HEK293 (cell line): ENCODE data around the gene DNAJC27.
A peak's percentile ranks its signal among the peaks of the same experiment; 100 is the strongest.

ENCODE experiments used
- CTCF ChIA-PET: fragments of 350-600 bp; formaldehyde crosslinking; extraction: SDS; loops from one replicate; lab custom pipeline; 2021; ENCODE audit warnings: antibody characterized with exemption; lab: Yijun Ruan, JAX
- POLR2A ChIA-PET: fragments of 300-600 bp; formaldehyde crosslinking; extraction: SDS; loops from one replicate; lab custom pipeline; 2020; ENCODE audit warnings: antibody characterized with exemption, inconsistent platforms; lab: Yijun Ruan, JAX
- H3K27ac ChIP-seq: fragments of 200-500 bp; sonication (Bioruptor generic); 2 replicates; pipeline ENCODE4 v1.5.1; 2014; ENCODE audit warnings: low read depth, low read length, control low read depth, inconsistent platforms; ENCODE audit errors: extremely low read depth
- H3K36me3 ChIP-seq, 2 experiments: fragments of 200-500 bp in 1 of 2; sonication (Bioruptor generic) in 1 of 2; 1 replicate in 1 of 2; 2 replicates in 1 of 2; pipeline ENCODE4 v1.5.1; 2014 to 2017; ENCODE audit warnings: inconsistent platforms in 2 of 2, low read length in 2 of 2; ENCODE audit not compliant: control insufficient read depth in 2 of 2, insufficient read depth in 1 of 2
- H3K4me1 ChIP-seq: fragments of 200-500 bp; sonication (Bioruptor generic); 2 replicates; pipeline ENCODE4 v1.5.1; 2014; ENCODE audit warnings: mild to moderate bottlenecking, low read length, inconsistent platforms; ENCODE audit not compliant: control insufficient read depth, insufficient read depth
- H3K4me3 ChIP-seq: 2 replicates; pipeline ENCODE4 v1.5.1; 2011; ENCODE audit warnings: low read depth, mild to moderate bottlenecking, control low read depth, low read length, moderate library complexity
- H3K9me3 ChIP-seq: fragments of 200-500 bp; sonication (Bioruptor generic); 2 replicates; pipeline ENCODE4 v1.5.1; 2014; ENCODE audit warnings: low read depth, low read length, inconsistent platforms; ENCODE audit not compliant: control insufficient read depth, insufficient read depth
- EGR2 ChIP-seq: fragments of 450-650 bp; formaldehyde crosslinking; IDR thresholded peaks from 2 replicates; pipeline ENCODE4 v1.5.1; 2016; ENCODE audit warnings: low read depth, missing biosample characterization, missing genetic modification characterization
- GLI2 ChIP-seq: fragments of 450-650 bp; formaldehyde crosslinking; IDR thresholded peaks from 2 replicates; pipeline ENCODE4; 2017; ENCODE audit warnings: missing biosample characterization, missing genetic modification characterization, low read depth, borderline replicate concordance
- GLIS1 ChIP-seq: fragments of 450-650 bp; formaldehyde crosslinking; IDR thresholded peaks from 2 replicates; pipeline ENCODE4 v1.5.1; 2016; ENCODE audit warnings: missing biosample characterization, missing genetic modification characterization
- GLIS2 ChIP-seq: fragments of 450-650 bp; formaldehyde crosslinking; IDR thresholded peaks from 2 replicates; pipeline ENCODE4 v1.5.1; 2016; ENCODE audit warnings: missing biosample characterization, missing genetic modification characterization
- HOXD13 ChIP-seq: sonication (generic); formaldehyde crosslinking; IDR thresholded peaks from 2 replicates; pipeline ENCODE4 v1.8.0; 2022; ENCODE audit warnings: missing genetic modification reagents, borderline replicate concordance
- KLF17 ChIP-seq: fragments of 450-650 bp; formaldehyde crosslinking; IDR thresholded peaks from 2 replicates; pipeline ENCODE4 v1.5.1; 2016; ENCODE audit warnings: missing biosample characterization, missing genetic modification characterization
- KLF8 ChIP-seq: fragments of 450-650 bp; formaldehyde crosslinking; IDR thresholded peaks from 2 replicates; pipeline ENCODE4 v1.5.1; 2016; ENCODE audit warnings: missing biosample characterization, missing genetic modification characterization
- KLF9 ChIP-seq: fragments of 450-650 bp; formaldehyde crosslinking; IDR thresholded peaks from 2 replicates; pipeline ENCODE4 v1.5.1; 2016; ENCODE audit warnings: missing biosample characterization, missing genetic modification characterization, low read depth
- OSR2 ChIP-seq: fragments of 450-650 bp; formaldehyde crosslinking; IDR thresholded peaks from 2 replicates; pipeline ENCODE4 v1.5.1; 2016; ENCODE audit warnings: missing biosample characterization, missing genetic modification characterization
- SP2 ChIP-seq: fragments of 450-650 bp; formaldehyde crosslinking; IDR thresholded peaks from 2 replicates; pipeline ENCODE4 v1.5.1; 2016; ENCODE audit warnings: missing biosample characterization, missing genetic modification characterization
- SP7 ChIP-seq: fragments of 450-650 bp; formaldehyde crosslinking; IDR thresholded peaks from 2 replicates; pipeline ENCODE4 v1.5.1; 2016; ENCODE audit warnings: missing biosample characterization, missing genetic modification characterization
- ZBTB17 ChIP-seq: fragments of 450-650 bp; formaldehyde crosslinking; IDR thresholded peaks from 2 replicates; pipeline ENCODE4 v1.5.1; 2016; ENCODE audit warnings: missing biosample characterization, missing genetic modification characterization
- ZFHX2 ChIP-seq: fragments of 450-650 bp; formaldehyde crosslinking; conservative IDR thresholded peaks from 2 replicates; pipeline ENCODE4 v1.5.1; 2016; ENCODE audit warnings: missing biosample characterization, missing genetic modification characterization
- ZNF18 ChIP-seq: fragments of 450-650 bp; formaldehyde crosslinking; IDR thresholded peaks from 2 replicates; pipeline ENCODE4 v1.5.1; 2016; ENCODE audit warnings: missing biosample characterization, missing genetic modification characterization
- ZNF266 ChIP-seq: fragments of 450-650 bp; formaldehyde crosslinking; IDR thresholded peaks from 2 replicates; pipeline ENCODE4 v1.5.1; 2016; ENCODE audit warnings: missing biosample characterization, missing genetic modification characterization, low read depth
- ZNF341 ChIP-seq: fragments of 450-650 bp; formaldehyde crosslinking; IDR thresholded peaks from 2 replicates; pipeline ENCODE4; 2016; ENCODE audit warnings: low read depth, missing biosample characterization, missing genetic modification characterization
- ZNF433 ChIP-seq: fragments of 450-650 bp; formaldehyde crosslinking; IDR thresholded peaks from 2 replicates; pipeline ENCODE4 v1.5.1; 2016; ENCODE audit warnings: missing biosample characterization, missing genetic modification characterization, low read depth
- ZNF600 ChIP-seq: fragments of 450-650 bp; formaldehyde crosslinking; IDR thresholded peaks from 2 replicates; pipeline ENCODE4 v1.5.1; 2016; ENCODE audit warnings: missing biosample characterization, missing genetic modification characterization
- ZNF623 ChIP-seq: fragments of 450-650 bp; formaldehyde crosslinking; IDR thresholded peaks from 2 replicates; pipeline ENCODE4 v1.5.1; 2016; ENCODE audit warnings: missing biosample characterization, missing genetic modification characterization
- ZNF76 ChIP-seq: fragments of 450-650 bp; formaldehyde crosslinking; IDR thresholded peaks from 2 replicates; pipeline ENCODE4; 2016; ENCODE audit warnings: low read depth, missing biosample characterization, missing genetic modification characterization, borderline replicate concordance
- ZNF768 ChIP-seq: fragments of 450-650 bp; formaldehyde crosslinking; IDR thresholded peaks from 2 replicates; pipeline ENCODE4 v1.5.1; 2018; ENCODE audit warnings: missing biosample characterization, mild to moderate bottlenecking, missing genetic modification characterization
- TF ChIP-seq, protein P1 (sequence below): fragments of 450-650 bp; formaldehyde crosslinking; IDR thresholded peaks from 2 replicates; pipeline ENCODE4 v1.5.1; 2016; ENCODE audit warnings: missing biosample characterization, missing genetic modification characterization
- TF ChIP-seq, protein P2 (sequence below): fragments of 450-650 bp; formaldehyde crosslinking; IDR thresholded peaks from 2 replicates; pipeline ENCODE4 v1.5.1; 2016; ENCODE audit warnings: missing biosample characterization, missing genetic modification characterization
- TF ChIP-seq, protein P3 (sequence below): fragments of 450-650 bp; formaldehyde crosslinking; IDR thresholded peaks from 2 replicates; pipeline ENCODE4 v1.5.1; 2016; ENCODE audit warnings: missing biosample characterization, missing genetic modification characterization
- TF ChIP-seq, protein P4 (sequence below): fragments of 450-650 bp; formaldehyde crosslinking; IDR thresholded peaks from 2 replicates; pipeline ENCODE4 v1.5.1; 2016; ENCODE audit warnings: missing biosample characterization, missing genetic modification characterization

Gene DNAJC27

DNA sequence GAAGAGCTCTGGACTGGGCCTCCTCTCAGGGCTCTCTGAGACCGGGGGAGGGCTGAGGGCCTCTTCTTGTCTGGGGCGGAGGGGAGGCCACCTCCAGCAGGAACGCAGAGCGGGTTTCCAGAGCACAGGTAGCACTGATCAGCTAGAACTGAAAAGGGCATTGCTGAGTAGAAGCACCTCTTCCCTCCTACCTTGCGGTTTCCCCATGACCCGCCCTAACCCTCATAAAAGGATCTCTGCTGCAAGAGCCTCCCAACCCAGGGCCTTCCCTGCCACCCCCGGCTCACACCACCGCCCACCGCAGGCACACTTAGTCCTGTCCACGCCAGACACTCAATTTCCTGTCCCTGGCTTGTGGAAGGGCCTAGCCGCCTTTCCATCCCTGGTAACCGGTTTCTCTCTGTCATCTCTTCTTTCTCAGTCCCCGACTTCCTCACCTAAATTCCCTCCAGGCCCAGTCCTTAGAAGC, 52.7 kb downstream of the DNAJC27 start:
- Histone ChIP-seq H3K4me1 (no peaks in the 10 kb centered on the region; the same call in 1 of the 2 replicates), H3K27ac (peak overlapping the region; percentile 86; the same call in 1 of the 2 replicates), H3K36me3 (peaks cover 3 to 36% of the 10 kb centered on the region in 2 experiments; a peak in 2 of 3 replicates), H3K4me3 (peak overlapping the region; percentile 61), H3K9me3 (no peaks in the 10 kb centered on the region)
- POLR2A ChIA-PET = interaction anchor here (0.5 to 0.6 kb wide), 2 partner anchors 352 to 1336 kb away, joined by 3 read pairs; no protein-coding TSS in a partner anchor
- CTCF ChIA-PET = interaction anchor here (0.6 to 1.5 kb wide), 2 partner anchors 56 to 266 kb away, joined by 3 to 4 read pairs; no protein-coding TSS in a partner anchor
- no peak for TF ChIP-seq ZNF623 (tag by site-specific recombination)
- TF ChIP-seq, protein P1, sequence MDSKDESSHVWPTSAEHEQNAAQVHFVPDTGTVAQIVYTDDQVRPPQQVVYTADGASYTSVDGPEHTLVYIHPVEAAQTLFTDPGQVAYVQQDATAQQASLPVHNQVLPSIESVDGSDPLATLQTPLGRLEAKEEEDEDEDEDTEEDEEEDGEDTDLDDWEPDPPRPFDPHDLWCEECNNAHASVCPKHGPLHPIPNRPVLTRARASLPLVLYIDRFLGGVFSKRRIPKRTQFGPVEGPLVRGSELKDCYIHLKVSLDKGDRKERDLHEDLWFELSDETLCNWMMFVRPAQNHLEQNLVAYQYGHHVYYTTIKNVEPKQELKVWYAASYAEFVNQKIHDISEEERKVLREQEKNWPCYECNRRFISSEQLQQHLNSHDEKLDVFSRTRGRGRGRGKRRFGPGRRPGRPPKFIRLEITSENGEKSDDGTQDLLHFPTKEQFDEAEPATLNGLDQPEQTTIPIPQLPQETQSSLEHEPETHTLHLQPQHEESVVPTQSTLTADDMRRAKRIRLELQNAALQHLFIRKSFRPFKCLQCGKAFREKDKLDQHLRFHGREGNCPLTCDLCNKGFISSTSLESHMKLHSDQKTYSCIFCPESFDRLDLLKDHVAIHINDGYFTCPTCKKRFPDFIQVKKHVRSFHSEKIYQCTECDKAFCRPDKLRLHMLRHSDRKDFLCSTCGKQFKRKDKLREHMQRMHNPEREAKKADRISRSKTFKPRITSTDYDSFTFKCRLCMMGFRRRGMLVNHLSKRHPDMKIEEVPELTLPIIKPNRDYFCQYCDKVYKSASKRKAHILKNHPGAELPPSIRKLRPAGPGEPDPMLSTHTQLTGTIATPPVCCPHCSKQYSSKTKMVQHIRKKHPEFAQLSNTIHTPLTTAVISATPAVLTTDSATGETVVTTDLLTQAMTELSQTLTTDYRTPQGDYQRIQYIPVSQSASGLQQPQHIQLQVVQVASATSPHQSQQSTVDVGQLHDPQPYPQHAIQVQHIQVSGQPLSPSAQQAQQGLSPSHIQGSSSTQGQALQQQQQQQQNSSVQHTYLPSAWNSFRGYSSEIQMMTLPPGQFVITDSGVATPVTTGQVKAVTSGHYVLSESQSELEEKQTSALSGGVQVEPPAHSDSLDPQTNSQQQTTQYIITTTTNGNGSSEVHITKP (tag by site-specific recombination) = peak; percentile 82
- peak; percentile 44; the same call in 1 of the 2 replicates for TF ChIP-seq GLIS2 (tag by site-specific recombination)
- TF ChIP-seq GLIS1 = peak; percentile 37; the same call in 1 of the 2 replicates
- TF ChIP-seq, protein P2, sequence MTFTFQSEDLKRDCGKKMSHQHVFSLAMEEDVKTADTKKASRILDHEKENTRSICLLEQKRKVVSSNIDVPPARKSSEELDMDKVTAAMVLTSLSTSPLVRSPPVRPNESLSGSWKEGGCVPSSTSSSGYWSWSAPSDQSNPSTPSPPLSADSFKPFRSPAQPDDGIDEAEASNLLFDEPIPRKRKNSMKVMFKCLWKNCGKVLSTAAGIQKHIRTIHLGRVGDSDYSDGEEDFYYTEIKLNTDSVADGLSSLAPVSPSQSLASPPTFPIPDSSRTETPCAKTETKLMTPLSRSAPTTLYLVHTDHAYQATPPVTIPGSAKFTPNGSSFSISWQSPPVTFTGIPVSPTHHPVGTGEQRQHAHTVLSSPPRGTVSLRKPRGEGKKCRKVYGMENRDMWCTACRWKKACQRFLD (tag by site-specific recombination) = no peak
- TF ChIP-seq GLI2 = no peak
- TF ChIP-seq, protein P3, sequence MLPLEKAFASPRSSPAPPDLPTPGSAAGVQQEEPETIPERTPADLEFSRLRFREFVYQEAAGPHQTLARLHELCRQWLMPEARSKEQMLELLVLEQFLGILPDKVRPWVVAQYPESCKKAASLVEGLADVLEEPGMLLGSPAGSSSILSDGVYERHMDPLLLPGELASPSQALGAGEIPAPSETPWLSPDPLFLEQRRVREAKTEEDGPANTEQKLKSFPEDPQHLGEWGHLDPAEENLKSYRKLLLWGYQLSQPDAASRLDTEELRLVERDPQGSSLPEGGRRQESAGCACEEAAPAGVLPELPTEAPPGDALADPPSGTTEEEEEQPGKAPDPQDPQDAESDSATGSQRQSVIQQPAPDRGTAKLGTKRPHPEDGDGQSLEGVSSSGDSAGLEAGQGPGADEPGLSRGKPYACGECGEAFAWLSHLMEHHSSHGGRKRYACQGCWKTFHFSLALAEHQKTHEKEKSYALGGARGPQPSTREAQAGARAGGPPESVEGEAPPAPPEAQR = no peak
- TF ChIP-seq OSR2 = 0 out of 2 replicates have a peak, but pooled peaks have one; percentile 10
- TF ChIP-seq KLF8 (tag by site-specific recombination) = 0 out of 2 replicates have a peak, but pooled peaks have one; percentile 52
- peak; percentile 86 for TF ChIP-seq ZBTB17 (tag by site-specific recombination)
- peak; percentile 81; the same call in 1 of the 2 replicates for TF ChIP-seq HOXD13
- 0 out of 2 replicates have a peak, but pooled peaks have one; percentile 50 for TF ChIP-seq KLF17 (tag by site-specific recombination)
- peak; percentile 74 for TF ChIP-seq SP2 (tag by site-specific recombination)
- TF ChIP-seq ZNF18 (tag by site-specific recombination) = peak; percentile 73
- no peak for TF ChIP-seq ZNF266
- 0 out of 2 replicates have a peak, but pooled peaks have one; percentile 35 for TF ChIP-seq ZNF600
- no peak for TF ChIP-seq ZNF433 (tag by site-specific recombination)
- no peak for TF ChIP-seq ZNF768 (tag by site-specific recombination)
- peak; percentile 42; the same call in 1 of the 2 replicates for TF ChIP-seq ZNF76 (tag by site-specific recombination)
- peak; percentile 61 for TF ChIP-seq SP7 (tag by site-specific recombination)
- peak; percentile 90 for TF ChIP-seq ZFHX2 (tag by site-specific recombination)
- TF ChIP-seq, protein P4, sequence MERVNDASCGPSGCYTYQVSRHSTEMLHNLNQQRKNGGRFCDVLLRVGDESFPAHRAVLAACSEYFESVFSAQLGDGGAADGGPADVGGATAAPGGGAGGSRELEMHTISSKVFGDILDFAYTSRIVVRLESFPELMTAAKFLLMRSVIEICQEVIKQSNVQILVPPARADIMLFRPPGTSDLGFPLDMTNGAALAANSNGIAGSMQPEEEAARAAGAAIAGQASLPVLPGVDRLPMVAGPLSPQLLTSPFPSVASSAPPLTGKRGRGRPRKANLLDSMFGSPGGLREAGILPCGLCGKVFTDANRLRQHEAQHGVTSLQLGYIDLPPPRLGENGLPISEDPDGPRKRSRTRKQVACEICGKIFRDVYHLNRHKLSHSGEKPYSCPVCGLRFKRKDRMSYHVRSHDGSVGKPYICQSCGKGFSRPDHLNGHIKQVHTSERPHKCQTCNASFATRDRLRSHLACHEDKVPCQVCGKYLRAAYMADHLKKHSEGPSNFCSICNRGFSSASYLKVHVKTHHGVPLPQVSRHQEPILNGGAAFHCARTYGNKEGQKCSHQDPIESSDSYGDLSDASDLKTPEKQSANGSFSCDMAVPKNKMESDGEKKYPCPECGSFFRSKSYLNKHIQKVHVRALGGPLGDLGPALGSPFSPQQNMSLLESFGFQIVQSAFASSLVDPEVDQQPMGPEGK (tag by site-specific recombination) = peak; percentile 80
- no peak; the same call in 1 of the 2 replicates for TF ChIP-seq KLF9
- peak; percentile 88 for TF ChIP-seq EGR2 (tag by site-specific recombination)
- peak; percentile 57 for TF ChIP-seq ZNF341 (tag by site-specific recombination)
